A549 (cell line): Measurements from ENCODE around the gene SYNPO2. TPM values are rescaled to one million over a fixed set of nuclear protein-coding genes. Genes with fewer than 3 reads are reported as not detected.

Experiments
- ATAC-seq, 2 experiments: fragments of 200-7000 bp in 1 of 2; fragments of >200 bp in 1 of 2; cut with Nextera tagmentation in 1 of 2; cut with Tn5 transposase in 1 of 2; 3 replicates each; pipeline versions ENCODE4 v1.8.0 to v1.9.1; 2018 to 2020; ENCODE audit warnings: mild to moderate bottlenecking in 1 of 2, moderate library complexity in 1 of 2
- CTCF ChIA-PET: fragments of 300-600 bp; sonication (Branson Sonifier 250); formaldehyde crosslinking; extraction: SDS; loops from one replicate; lab custom pipeline; 2021; ENCODE audit warnings: antibody characterized with exemption, inconsistent platforms; lab: Yijun Ruan, JAX
- POLR2A ChIA-PET: fragments of 350-600 bp; formaldehyde crosslinking; extraction: SDS; loops from one replicate; lab custom pipeline; 2021; ENCODE audit warnings: antibody characterized with exemption, inconsistent platforms; lab: Yijun Ruan, JAX
- DNase-seq, 2 experiments: peaks; one replicate each; pipeline versions ENCODE4 v3.0.0 to v3.0.0-alpha.2; 2011 to 2016; ENCODE audit warnings: low read depth in 1 of 2, low spot score in 1 of 2
- FAIRE-seq: peaks from 2 replicates; lab custom pipeline; 2011; peaks lifted over from hg19 to GRCh38; lab: Jason Lieb, UNC
- H3K27ac ChIP-seq, 2 experiments: fragments of >200 bp; sonication (Bioruptor Twin); formaldehyde crosslinking; 3 replicates each; pipeline ENCODE4 v1.5.1; 2016 to 2017
- H3K4me1 ChIP-seq: fragments of >200 bp; sonication (Bioruptor Twin); formaldehyde crosslinking; 3 replicates; pipeline ENCODE4 v1.6.1; 2016
- H3K4me2 ChIP-seq: fragments of >200 bp; sonication (Bioruptor Twin); formaldehyde crosslinking; 3 replicates; pipeline ENCODE4 v1.6.1; 2016
- H3K4me3 ChIP-seq: fragments of >200 bp; sonication (Bioruptor Twin); formaldehyde crosslinking; 3 replicates; pipeline ENCODE4 v1.5.1; 2016
- H3K9me3 ChIP-seq: fragments of >200 bp; sonication (Bioruptor Twin); formaldehyde crosslinking; 3 replicates; pipeline ENCODE4 v1.6.1; 2016
- BHLHE40 ChIP-seq: IDR thresholded peaks from 2 replicates; pipeline ENCODE4 v1.6.1; 2012; ENCODE audit warnings: low read depth, low read length, inconsistent platforms
- CEBPB ChIP-seq, 2 experiments: fragments of >200 bp in 1 of 2; sonication (Bioruptor Twin) in 1 of 2; formaldehyde crosslinking in 1 of 2; IDR thresholded peaks; 2 replicates each; pipeline ENCODE4 v1.6.1; 2012 to 2016
- CHD4 ChIP-seq: fragments of 200-600 bp; sonication (generic); IDR thresholded peaks from 2 replicates; pipeline ENCODE4 v1.6.1; 2016; ENCODE audit warnings: antibody characterized with exemption, mild to moderate bottlenecking, borderline replicate concordance
- EHMT2 ChIP-seq: fragments of 200-600 bp; sonication (generic); IDR thresholded peaks from 2 replicates; pipeline ENCODE4 v1.6.1; 2016; ENCODE audit warnings: antibody characterized with exemption, low read depth, mild to moderate bottlenecking, moderate library complexity
- ESRRA ChIP-seq: fragments of 150-350 bp; IDR thresholded peaks from 2 replicates; pipeline ENCODE4 v1.6.1; 2014; ENCODE audit warnings: mild to moderate bottlenecking, low read length, borderline replicate concordance
- FOSB ChIP-seq: fragments of 250-450 bp; sonication (Bioruptor Pico); IDR thresholded peaks from 2 replicates; pipeline ENCODE4 v1.5.0; 2020; ENCODE audit warnings: mild to moderate bottlenecking, moderate library complexity
- FOXS1 ChIP-seq: fragments of 250-450 bp; sonication (Bioruptor Pico); IDR thresholded peaks from 2 replicates; pipeline ENCODE4 v1.5.0; 2020; ENCODE audit warnings: mild to moderate bottlenecking, moderate library complexity
- GATA3 ChIP-seq: IDR thresholded peaks from 2 replicates; pipeline ENCODE4 v1.6.1; 2012; ENCODE audit warnings: borderline replicate concordance
- HOXB13 ChIP-seq: fragments of 250-450 bp; sonication (Bioruptor Pico); IDR thresholded peaks from 2 replicates; pipeline ENCODE4 v1.5.0; 2020; ENCODE audit warnings: low read depth, mild to moderate bottlenecking, moderate library complexity
- HOXB5 ChIP-seq: fragments of 250-450 bp; sonication (Bioruptor Pico); IDR thresholded peaks from 2 replicates; pipeline ENCODE4 v1.5.0; 2020; ENCODE audit warnings: mild to moderate bottlenecking, moderate library complexity
- JUNB ChIP-seq: fragments of >200 bp; sonication (Bioruptor Twin); formaldehyde crosslinking; IDR thresholded peaks from 2 replicates; pipeline ENCODE4 v1.6.1; 2016
- KDM1A ChIP-seq: fragments of 200-600 bp; sonication (generic); IDR thresholded peaks from 2 replicates; pipeline ENCODE4 v1.6.1; 2016; ENCODE audit warnings: low read depth, mild to moderate bottlenecking
- NFE2L2 ChIP-seq: fragments of 150-350 bp; conservative IDR thresholded peaks from 2 replicates; pipeline ENCODE4 v1.6.1; 2014; ENCODE audit warnings: low read length
- PHF8 ChIP-seq: fragments of 200-600 bp; sonication (generic); IDR thresholded peaks from 2 replicates; pipeline ENCODE4 v1.6.1; 2016; ENCODE audit warnings: low read depth, mild to moderate bottlenecking, antibody characterized with exemption, moderate library complexity, borderline replicate concordance
- RAD21 ChIP-seq, 2 experiments: fragments of >200 bp in 1 of 2; sonication (Bioruptor Twin) in 1 of 2; formaldehyde crosslinking in 1 of 2; IDR thresholded peaks in 1 of 2; conservative IDR thresholded peaks in 1 of 2; 2 replicates in 1 of 2; 3 replicates in 1 of 2; pipeline ENCODE4 v1.6.1; 2012 to 2018; ENCODE audit warnings: inconsistent platforms in 1 of 2
- RARB ChIP-seq: fragments of 250-450 bp; sonication (Bioruptor Pico); IDR thresholded peaks from 2 replicates; pipeline ENCODE4 v1.8.0; 2021; ENCODE audit warnings: mild to moderate bottlenecking, moderate library complexity
- RFX5 ChIP-seq: fragments of 450-650 bp; IDR thresholded peaks from 2 replicates; pipeline ENCODE4 v1.7.1; 2014; ENCODE audit warnings: antibody characterized with exemption, mild to moderate bottlenecking, moderate library complexity
- SREBF2 ChIP-seq: fragments of 450-650 bp; IDR thresholded peaks from 2 replicates; pipeline ENCODE4 v1.6.1; 2014; ENCODE audit warnings: mild to moderate bottlenecking, moderate library complexity
- TFCP2L1 ChIP-seq: fragments of 250-450 bp; sonication (Bioruptor Pico); IDR thresholded peaks from 2 replicates; pipeline ENCODE4 v1.5.0; 2021; ENCODE audit warnings: mild to moderate bottlenecking
- TP53 ChIP-seq: fragments of 250-450 bp; sonication (Bioruptor Pico); IDR thresholded peaks from 2 replicates; pipeline ENCODE4 v1.5.0; 2021; ENCODE audit warnings: mild to moderate bottlenecking, moderate library complexity
- ZFP36 ChIP-seq: fragments of 450-650 bp; IDR thresholded peaks from 2 replicates; pipeline ENCODE4 v1.6.1; 2014; ENCODE audit warnings: borderline replicate concordance; ENCODE audit not compliant: partially characterized antibody
- WGBS: methylation state at CpG from one replicate; pipeline ENCODE4 v1.1.6; 2017; ENCODE audit errors: missing lambda C conversion rate; 5-methylcytosine and 5-hydroxymethylcytosine counted together
- polyA plus RNA-seq, 4 experiments: library from polyadenylated mRNA; depleted of rRNA in 3 of 4; stranded (reverse); fragments of >200 nt; fragmentation: RNase III in 1 of 4; extraction: RNeasy Plus Mini Kit Qiagen cat#74134 plus additional on column Dnase treatment in 1 of 4; gene quantifications; 2 replicates in 3 of 4; 3 replicates in 1 of 4; pipeline ENCODE4 v1.2.3, GENCODE V29; 2011 to 2017
- TF ChIP-seq, protein P1 (sequence below): fragments of 250-450 bp; sonication (Bioruptor Pico); IDR thresholded peaks from 2 replicates; pipeline ENCODE4 v1.5.0; 2020; ENCODE audit warnings: low read depth, mild to moderate bottlenecking, moderate library complexity
- TF ChIP-seq, protein P2 (sequence below): IDR thresholded peaks from 2 replicates; pipeline ENCODE4 v1.6.1; 2012; ENCODE audit warnings: low read depth, borderline replicate concordance
- TF ChIP-seq, protein P3 (sequence below): fragments of 450-650 bp; IDR thresholded peaks from 2 replicates; pipeline ENCODE4 v1.6.1; 2014; ENCODE audit warnings: antibody characterized with exemption
- TF ChIP-seq, protein P4 (sequence below): fragments of >200 bp; sonication (Bioruptor Twin); formaldehyde crosslinking; IDR thresholded peaks from 2 replicates; pipeline ENCODE4 v1.6.1; 2016
- TF ChIP-seq, protein P5 (sequence below): fragments of >200 bp; sonication (Bioruptor Twin); formaldehyde crosslinking; IDR thresholded peaks from 3 replicates; pipeline ENCODE4 v1.5.1; 2016
- TF ChIP-seq, protein P6 (sequence below): fragments of >200 bp; sonication (Bioruptor Twin); formaldehyde crosslinking; IDR thresholded peaks from 3 replicates; pipeline ENCODE4 v1.6.1; 2016

SYNPO2 gene
- polyA plus RNA-seq, 2 of the 4 experiments (the other 2 are of a cell fraction): 2.5 to 8.8 TPM

DNA sequence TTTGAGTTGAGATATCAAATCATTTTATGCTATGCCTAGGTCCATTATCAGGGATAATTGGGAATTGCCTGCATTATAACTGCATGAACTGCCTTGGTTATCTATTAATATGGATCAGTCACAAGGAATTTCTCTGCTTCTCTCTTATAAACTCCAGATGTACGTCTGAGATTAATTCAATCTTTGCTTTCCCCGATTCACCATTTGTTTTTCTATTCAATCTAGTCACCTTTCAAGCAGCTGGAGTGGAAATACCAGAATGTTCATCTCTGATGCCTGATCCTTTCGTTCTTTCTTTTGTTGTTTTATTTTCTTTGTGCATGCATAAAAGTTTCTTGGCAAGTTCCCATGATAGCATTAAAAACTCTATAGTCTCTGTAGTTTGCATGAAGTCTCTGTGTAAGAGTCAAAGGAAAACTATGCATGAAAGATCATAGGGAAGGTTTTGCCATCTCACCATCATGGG, 22.6 kb downstream of the SYNPO2 start:
- no peaks in the 10 kb centered on the region for H3K4me1 ChIP-seq
- DNase-seq: no peak
- 31% methylated on average over 3 of the region's 3 CpGs for WGBS
- ChIA-PET POLR2A (no interaction called here), CTCF (no interaction called here)
- no peak overlapping the region for H3K27ac ChIP-seq
- ATAC-seq: no peak
- TF ChIP-seq CHD4 (no peak), TP53 (CRISPR knock-in tag) (no peak), BHLHE40 (no peak), RFX5 (no peak), PHF8 (no peak), RAD21 (conservative IDR thresholded peaks at IDR 0.05 in 1 of 2, IDR thresholded peaks at IDR 0.05 in 1 of 2) (no peak), NFE2L2 (no peak), CEBPB (IDR thresholded peaks at IDR 0.05) (no peak), HOXB5 (CRISPR knock-in tag) (no peak)
- TF ChIP-seq, protein P1, sequence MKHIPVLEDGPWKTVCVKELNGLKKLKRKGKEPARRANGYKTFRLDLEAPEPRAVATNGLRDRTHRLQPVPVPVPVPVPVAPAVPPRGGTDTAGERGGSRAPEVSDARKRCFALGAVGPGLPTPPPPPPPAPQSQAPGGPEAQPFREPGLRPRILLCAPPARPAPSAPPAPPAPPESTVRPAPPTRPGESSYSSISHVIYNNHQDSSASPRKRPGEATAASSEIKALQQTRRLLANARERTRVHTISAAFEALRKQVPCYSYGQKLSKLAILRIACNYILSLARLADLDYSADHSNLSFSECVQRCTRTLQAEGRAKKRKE: no peak
- TF ChIP-seq, protein P2, sequence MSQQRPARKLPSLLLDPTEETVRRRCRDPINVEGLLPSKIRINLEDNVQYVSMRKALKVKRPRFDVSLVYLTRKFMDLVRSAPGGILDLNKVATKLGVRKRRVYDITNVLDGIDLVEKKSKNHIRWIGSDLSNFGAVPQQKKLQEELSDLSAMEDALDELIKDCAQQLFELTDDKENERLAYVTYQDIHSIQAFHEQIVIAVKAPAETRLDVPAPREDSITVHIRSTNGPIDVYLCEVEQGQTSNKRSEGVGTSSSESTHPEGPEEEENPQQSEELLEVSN: no peak
- H3K4me2 ChIP-seq: no peak overlapping the region
- no peak for FAIRE-seq
- no peaks in the 10 kb centered on the region for H3K9me3 ChIP-seq
- H3K4me3 ChIP-seq: no peak overlapping the region

DNA sequence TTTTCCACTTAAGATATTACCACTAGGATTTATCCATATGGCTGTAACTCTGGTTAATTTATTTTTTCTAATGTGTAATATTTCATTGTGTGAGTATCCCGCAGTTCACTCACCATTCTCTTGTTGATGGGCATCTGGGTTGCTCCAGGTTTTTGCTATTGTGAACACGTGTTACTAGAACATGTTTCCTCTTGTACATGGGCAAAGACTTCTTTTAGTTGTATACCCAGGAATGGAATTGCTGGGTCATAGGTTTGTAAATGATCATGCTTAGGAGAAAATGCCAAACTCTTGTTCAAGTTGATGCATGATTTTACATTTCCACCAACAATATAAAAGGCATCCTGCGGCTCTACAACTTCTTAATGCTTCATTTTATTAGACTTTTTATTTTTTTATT, 26.8 kb downstream of the SYNPO2 start:
- DNase-seq (no peak), ATAC-seq (no peak), FAIRE-seq (no peak)
- CTCF ChIA-PET: no interaction called here
- 48% methylated on average over 3 of the region's 3 CpGs for WGBS
- POLR2A ChIA-PET: interaction anchor here (0.7 kb wide), 1 partner anchor 606 kb away, joined by 3 read pairs; no protein-coding TSS in a partner anchor
- no peaks in the 10 kb centered on the region for H3K9me3 ChIP-seq
- H3K27ac ChIP-seq: no peak overlapping the region
- H3K4me2 ChIP-seq: no peak overlapping the region
- no peak overlapping the region for H3K4me3 ChIP-seq
- peaks cover 11% of the 10 kb centered on the region; the same call in 1 of the 3 replicates for H3K4me1 ChIP-seq
- TF ChIP-seq, protein P3, sequence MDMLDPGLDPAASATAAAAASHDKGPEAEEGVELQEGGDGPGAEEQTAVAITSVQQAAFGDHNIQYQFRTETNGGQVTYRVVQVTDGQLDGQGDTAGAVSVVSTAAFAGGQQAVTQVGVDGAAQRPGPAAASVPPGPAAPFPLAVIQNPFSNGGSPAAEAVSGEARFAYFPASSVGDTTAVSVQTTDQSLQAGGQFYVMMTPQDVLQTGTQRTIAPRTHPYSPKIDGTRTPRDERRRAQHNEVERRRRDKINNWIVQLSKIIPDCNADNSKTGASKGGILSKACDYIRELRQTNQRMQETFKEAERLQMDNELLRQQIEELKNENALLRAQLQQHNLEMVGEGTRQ: no peak
- TF ChIP-seq CEBPB (IDR thresholded peaks at IDR 0.05): no peak
- TF ChIP-seq RARB (CRISPR knock-in tag): no peak
- no peak for TF ChIP-seq BHLHE40
- TF ChIP-seq KDM1A: no peak
- TF ChIP-seq SREBF2: no peak
- TF ChIP-seq FOSB: no peak
- TF ChIP-seq, protein P4, sequence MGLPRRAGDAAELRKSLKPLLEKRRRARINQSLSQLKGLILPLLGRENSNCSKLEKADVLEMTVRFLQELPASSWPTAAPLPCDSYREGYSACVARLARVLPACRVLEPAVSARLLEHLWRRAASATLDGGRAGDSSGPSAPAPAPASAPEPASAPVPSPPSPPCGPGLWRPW: no peak
- no peak for TF ChIP-seq FOXS1
- TF ChIP-seq EHMT2: no peak
- TF ChIP-seq GATA3: no peak
- TF ChIP-seq TFCP2L1 (CRISPR knock-in tag): no peak
- TF ChIP-seq ZFP36: no peak
- TF ChIP-seq, all 56 proteins: peak for 0

DNA sequence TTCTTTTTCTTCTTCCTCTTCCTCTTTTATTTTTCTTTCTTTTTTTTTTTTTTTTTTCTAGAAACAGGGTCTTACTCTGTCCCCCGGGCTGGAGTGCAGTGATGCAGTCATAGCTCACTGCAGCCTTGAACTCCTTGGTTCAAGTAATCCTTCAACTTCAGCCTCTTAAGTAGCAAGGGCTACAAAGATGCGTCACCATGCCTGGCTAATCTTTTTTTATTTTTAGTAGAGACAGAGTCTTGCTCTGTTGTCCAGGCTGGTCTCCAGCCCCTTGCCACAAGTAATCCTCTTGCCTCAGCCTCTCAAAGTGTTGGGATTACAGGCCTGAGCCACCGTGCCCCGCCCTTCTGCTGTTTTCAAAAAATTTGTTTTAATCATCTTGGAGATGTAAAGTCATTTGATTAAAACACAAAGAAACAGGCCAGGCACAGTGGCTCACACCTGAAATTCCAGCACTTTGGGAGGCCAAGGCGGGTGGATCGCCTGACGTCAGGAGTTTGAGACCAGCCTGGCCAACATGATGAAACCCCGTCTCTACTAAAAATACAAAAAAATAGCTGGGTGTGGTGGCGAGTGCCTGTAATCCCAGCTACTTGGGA, 28.1 kb downstream of the SYNPO2 start:
- H3K4me3 ChIP-seq: no peak overlapping the region
- no peaks in the 10 kb centered on the region for H3K9me3 ChIP-seq
- 94% methylated on average over 8 of the region's 9 CpGs for WGBS
- TF ChIP-seq, protein P5, sequence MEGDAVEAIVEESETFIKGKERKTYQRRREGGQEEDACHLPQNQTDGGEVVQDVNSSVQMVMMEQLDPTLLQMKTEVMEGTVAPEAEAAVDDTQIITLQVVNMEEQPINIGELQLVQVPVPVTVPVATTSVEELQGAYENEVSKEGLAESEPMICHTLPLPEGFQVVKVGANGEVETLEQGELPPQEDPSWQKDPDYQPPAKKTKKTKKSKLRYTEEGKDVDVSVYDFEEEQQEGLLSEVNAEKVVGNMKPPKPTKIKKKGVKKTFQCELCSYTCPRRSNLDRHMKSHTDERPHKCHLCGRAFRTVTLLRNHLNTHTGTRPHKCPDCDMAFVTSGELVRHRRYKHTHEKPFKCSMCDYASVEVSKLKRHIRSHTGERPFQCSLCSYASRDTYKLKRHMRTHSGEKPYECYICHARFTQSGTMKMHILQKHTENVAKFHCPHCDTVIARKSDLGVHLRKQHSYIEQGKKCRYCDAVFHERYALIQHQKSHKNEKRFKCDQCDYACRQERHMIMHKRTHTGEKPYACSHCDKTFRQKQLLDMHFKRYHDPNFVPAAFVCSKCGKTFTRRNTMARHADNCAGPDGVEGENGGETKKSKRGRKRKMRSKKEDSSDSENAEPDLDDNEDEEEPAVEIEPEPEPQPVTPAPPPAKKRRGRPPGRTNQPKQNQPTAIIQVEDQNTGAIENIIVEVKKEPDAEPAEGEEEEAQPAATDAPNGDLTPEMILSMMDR: no peak
- TF ChIP-seq, protein P6, sequence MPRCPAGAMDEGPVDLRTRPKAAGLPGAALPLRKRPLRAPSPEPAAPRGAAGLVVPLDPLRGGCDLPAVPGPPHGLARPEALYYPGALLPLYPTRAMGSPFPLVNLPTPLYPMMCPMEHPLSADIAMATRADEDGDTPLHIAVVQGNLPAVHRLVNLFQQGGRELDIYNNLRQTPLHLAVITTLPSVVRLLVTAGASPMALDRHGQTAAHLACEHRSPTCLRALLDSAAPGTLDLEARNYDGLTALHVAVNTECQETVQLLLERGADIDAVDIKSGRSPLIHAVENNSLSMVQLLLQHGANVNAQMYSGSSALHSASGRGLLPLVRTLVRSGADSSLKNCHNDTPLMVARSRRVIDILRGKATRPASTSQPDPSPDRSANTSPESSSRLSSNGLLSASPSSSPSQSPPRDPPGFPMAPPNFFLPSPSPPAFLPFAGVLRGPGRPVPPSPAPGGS: no peak
- TF ChIP-seq JUNB: no peak
- TF ChIP-seq HOXB13: no peak
- no peak for TF ChIP-seq ESRRA
- TF ChIP-seq CHD4: no peak
- no peak for ATAC-seq
- ChIA-PET CTCF (interaction anchor here (1.5 kb wide), 1 partner anchor 11 kb away, joined by 3 read pairs; no protein-coding TSS in a partner anchor), POLR2A (no interaction called here)
- no peak for DNase-seq
- no peak overlapping the region for H3K4me2 ChIP-seq
- H3K4me1 ChIP-seq: peaks cover 11% of the 10 kb centered on the region; the same call in 1 of the 3 replicates
- no peak for FAIRE-seq
- no peak overlapping the region for H3K27ac ChIP-seq
